Fibroblast of villous mesenchyme (primary cell): ENCODE data around the gene RAPH1. TPM values are rescaled to one million over a fixed set of nuclear protein-coding genes. Genes with fewer than 3 reads are reported as not detected.

Experiments
- DNase-seq: peaks from one replicate; pipeline ENCODE4 v3.0.0-alpha.2; 2010; ENCODE audit warnings: low read depth
- H3K4me3 ChIP-seq: 2 replicates; pipeline ENCODE4 v1.5.1; 2011; ENCODE audit warnings: low read depth, mild to moderate bottlenecking, low read length
- CTCF ChIP-seq: IDR thresholded peaks from 2 replicates; pipeline ENCODE4 v1.5.1; 2012; ENCODE audit warnings: low read depth, mild to moderate bottlenecking, low read length; ENCODE audit not compliant: insufficient read depth
- total RNA-seq: library from RNA; depleted of rRNA; stranded (reverse); fragments of >200 nt; gene quantifications from 2 replicates; pipeline ENCODE4 v1.2.3, GENCODE V29; 2012

Gene RAPH1
- total RNA-seq, 1 donor: 19.4 TPM

DNA sequence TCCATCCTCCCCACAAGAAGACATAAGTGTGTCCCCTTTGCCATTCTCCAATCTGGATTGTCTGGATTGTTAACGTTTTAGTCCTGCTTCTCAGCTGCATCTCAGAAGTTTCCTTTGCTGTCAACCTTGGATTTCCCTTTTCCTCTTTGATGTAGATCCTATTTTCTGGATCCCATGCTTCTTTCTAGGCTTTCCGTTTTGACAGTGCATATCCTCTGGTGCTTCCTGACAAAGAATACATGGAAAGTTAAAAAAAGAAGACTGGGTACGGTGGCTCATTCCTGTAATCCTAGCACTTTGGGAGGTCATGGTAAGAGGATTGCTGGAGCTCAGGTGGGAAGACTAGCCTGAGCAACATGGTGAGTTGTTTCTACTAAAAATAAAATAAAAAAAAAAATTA is 180.1 kb downstream of the RAPH1 start:
- H3K4me3 ChIP-seq: no peak overlapping the region
- no peak for DNase-seq
- no peak for TF ChIP-seq CTCF

DNA sequence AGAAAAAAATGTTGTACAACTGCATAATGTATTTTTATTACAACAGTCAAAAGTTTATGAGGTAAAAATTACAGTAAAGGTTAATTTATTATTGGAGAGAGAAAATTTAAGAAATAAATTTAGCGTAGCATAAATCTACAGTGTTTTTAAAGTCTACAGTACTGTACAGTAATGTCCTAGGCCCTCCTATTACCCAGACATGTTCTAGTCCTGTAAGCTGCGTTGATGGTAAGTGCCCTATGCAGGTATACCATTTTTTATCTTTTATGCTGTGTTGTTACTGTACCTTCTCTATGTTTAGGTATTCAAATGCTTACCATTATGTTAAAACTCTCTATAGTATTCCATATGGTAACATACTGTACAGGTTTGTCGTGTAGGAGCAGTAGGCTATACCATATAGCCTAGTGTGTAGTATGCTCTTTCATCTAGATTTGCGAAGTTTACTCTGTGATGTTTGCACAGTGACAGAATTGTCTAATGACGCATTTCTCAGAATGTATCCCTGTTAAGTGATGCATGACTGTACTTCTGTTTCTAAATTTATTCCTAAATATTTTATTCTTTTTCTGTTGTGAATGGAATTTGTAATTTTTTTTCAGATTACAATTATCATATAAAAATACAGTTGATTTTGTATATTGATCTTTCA is 182.4 kb downstream of the RAPH1 start:
- no peak for DNase-seq
- no peak for TF ChIP-seq CTCF
- no peak overlapping the region for H3K4me3 ChIP-seq

GRCh38 chr2:203347375-203347774 is 187.7 kb downstream of the RAPH1 start:
- DNase-seq: no peak
- no peak overlapping the region for H3K4me3 ChIP-seq
- TF ChIP-seq CTCF: no peak

DNA sequence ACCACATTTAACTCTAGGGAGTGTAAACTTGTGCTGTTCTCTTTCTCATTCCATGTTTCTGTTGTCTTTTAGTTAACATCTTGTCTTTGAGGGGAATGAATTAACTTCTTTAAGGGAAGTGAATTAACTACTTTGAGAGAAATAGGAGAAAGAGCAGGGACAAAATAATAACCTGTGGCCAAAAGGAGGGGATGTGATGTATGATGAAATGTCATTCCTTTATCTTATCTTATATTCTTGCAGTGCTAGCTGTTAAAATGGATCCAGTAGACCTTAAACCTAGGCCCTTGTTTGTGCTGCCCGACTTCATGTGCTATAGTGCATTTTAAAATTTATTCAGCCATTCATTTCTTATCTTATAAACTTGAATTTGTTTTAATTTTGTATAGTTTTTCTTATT is 188.5 kb downstream of the RAPH1 start:
- H3K4me3 ChIP-seq: no peak overlapping the region

DNA sequence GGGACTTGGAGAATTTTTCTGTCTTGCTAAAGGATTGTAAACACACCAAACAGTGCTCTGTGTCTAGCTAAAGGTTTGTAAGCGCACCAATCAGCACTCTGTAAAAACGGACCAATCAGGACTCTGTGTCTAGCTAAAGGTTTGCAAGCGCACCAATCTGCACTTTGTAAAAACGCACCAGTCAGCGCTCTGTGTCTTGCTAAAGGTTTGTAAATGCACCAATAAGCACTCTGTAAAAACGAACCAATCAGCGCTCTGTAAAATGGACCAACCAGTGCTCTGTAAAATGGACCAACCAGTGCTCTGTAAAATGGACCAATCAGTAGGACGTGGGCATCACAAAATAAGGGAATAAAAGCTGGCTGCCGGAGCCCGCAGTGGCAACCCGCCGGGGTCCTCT is 190.4 kb downstream of the RAPH1 start:
- TF ChIP-seq CTCF: no peak

More for the DNA sequence above, 188.5 kb downstream of the RAPH1 start:
- no peak for TF ChIP-seq CTCF
- DNase-seq: no peak

More for the DNA sequence above, 190.4 kb downstream of the RAPH1 start:
- no peak for DNase-seq
- no peak overlapping the region for H3K4me3 ChIP-seq

Other genes starting within 250 kb of the RAPH1 start
- gene ABI2, start 206.9 kb downstream of the RAPH1 start, total RNA-seq: 33.5 and 58.3 TPM in 2 replicates
- gene CD28, start 171.3 kb upstream of the RAPH1 start, total RNA-seq: not detected in 2 replicates